IMR-90 (cell line): Measurements from ENCODE around the gene TMEM41A. TPM values are rescaled to one million over a fixed set of nuclear protein-coding genes. Genes with fewer than 3 reads are reported as not detected.

Experiments used
- ATAC-seq: fragments of 200-7000 bp; cut with Tn5 transposase; 2 replicates; pipeline ENCODE4 v1.9.1; 2020; ENCODE audit warnings: low read depth, mild to moderate bottlenecking, moderate library complexity
- BruUV-seq: library from RNA; stranded (reverse); fragments of 400-500 nt; replicated peaks from 2 replicates; lab custom pipeline; 2021; lab: Mats Ljungman, UMichigan
- CTCF ChIA-PET: fragments of 300-600 bp; formaldehyde crosslinking; extraction: SDS; loops from one replicate; lab custom pipeline; 2021; ENCODE audit warnings: antibody characterized with exemption; lab: Yijun Ruan, JAX
- POLR2A ChIA-PET: fragments of 300-600 bp; sonication (Branson Sonifier 250); formaldehyde crosslinking; loops from one replicate; lab custom pipeline; 2022; ENCODE audit warnings: antibody characterized with exemption; ENCODE audit not compliant: unreplicated experiment; lab: Charles Lee
- DNase-seq: peaks from one replicate; pipeline ENCODE4 v3.0.0; 2013
- H2AFZ ChIP-seq: replicated peaks from 2 replicates; pipeline ENCODE3; 2013; ENCODE audit warnings: low read length, mild to moderate bottlenecking; ENCODE audit not compliant: poor library complexity
- H2AK5ac ChIP-seq: 2 replicates; pipeline ENCODE4 v1.6.1; 2013; ENCODE audit warnings: low read depth, low read length, inconsistent platforms
- H2AK9ac ChIP-seq: replicated peaks from 2 replicates; pipeline ENCODE3; 2013; ENCODE audit warnings: mild to moderate bottlenecking, low read depth, low read length, moderate library complexity; ENCODE audit not compliant: poor library complexity
- H2BK120ac ChIP-seq: 2 replicates; pipeline ENCODE4 v1.6.1; 2013; ENCODE audit warnings: low read depth, low read length, inconsistent platforms
- H2BK15ac ChIP-seq: 3 replicates; pipeline ENCODE4 v1.6.1; 2013; ENCODE audit warnings: low read depth, low read length, inconsistent platforms
- H2BK20ac ChIP-seq: 2 replicates; pipeline ENCODE4 v1.6.1; 2013; ENCODE audit warnings: low read depth, mild to moderate bottlenecking, inconsistent platforms, low read length, moderate library complexity
- H2BK5ac ChIP-seq: 2 replicates; pipeline ENCODE4 v1.6.1; 2013; ENCODE audit warnings: mild to moderate bottlenecking, low read depth, low read length, inconsistent platforms; ENCODE audit not compliant: poor library complexity, severe bottlenecking
- H3K14ac ChIP-seq: replicated peaks from 2 replicates; pipeline ENCODE4 v1.6.1; 2013; ENCODE audit warnings: low read depth, low read length, inconsistent platforms
- H3K18ac ChIP-seq: 2 replicates; pipeline ENCODE4 v1.6.1; 2013; ENCODE audit warnings: low read depth, low read length, control low read depth
- H3K23ac ChIP-seq: 2 replicates; pipeline ENCODE4 v1.6.1; 2013; ENCODE audit warnings: low read depth, low read length, inconsistent platforms
- H3K27ac ChIP-seq: 2 replicates; pipeline ENCODE4 v1.5.1; 2013; ENCODE audit warnings: mild to moderate bottlenecking, control low read depth, low read length; ENCODE audit not compliant: insufficient read depth
- H3K27me3 ChIP-seq: 2 replicates; pipeline ENCODE4 v1.6.1; 2013; ENCODE audit warnings: low read length; ENCODE audit not compliant: control insufficient read depth, insufficient read depth
- H3K36me3 ChIP-seq: 2 replicates; pipeline ENCODE4 v1.6.1; 2013; ENCODE audit warnings: low read length, mixed read lengths; ENCODE audit not compliant: control insufficient read depth, insufficient read depth
- H3K4ac ChIP-seq: 2 replicates; pipeline ENCODE4 v1.6.1; 2013; ENCODE audit warnings: low read depth, low read length, inconsistent platforms
- H3K4me1 ChIP-seq: 2 replicates; pipeline ENCODE4 v1.6.1; 2013; ENCODE audit warnings: low read length, mixed read lengths; ENCODE audit not compliant: control insufficient read depth, insufficient read depth
- H3K4me2 ChIP-seq: 2 replicates; pipeline ENCODE4 v1.6.1; 2013; ENCODE audit warnings: low read depth, mild to moderate bottlenecking, control low read depth, low read length, moderate library complexity
- H3K4me3 ChIP-seq: 2 replicates; pipeline ENCODE4 v1.5.1; 2013; ENCODE audit warnings: low read depth, mild to moderate bottlenecking, control low read depth, low read length, moderate library complexity; ENCODE audit not compliant: insufficient read depth
- H3K56ac ChIP-seq: 2 replicates; pipeline ENCODE4 v1.6.1; 2013; ENCODE audit warnings: low read length, inconsistent platforms; ENCODE audit not compliant: insufficient read depth; ENCODE audit errors: extremely low read depth
- H3K79me1 ChIP-seq, 2 experiments: 2 replicates each; pipeline ENCODE4 v1.6.1; 2013; ENCODE audit warnings: low read length in 2 of 2, inconsistent platforms in 1 of 2, low read depth in 1 of 2
- H3K9ac ChIP-seq: 2 replicates; pipeline ENCODE4 v1.6.1; 2013; ENCODE audit warnings: low read depth, low read length, control low read depth
- H3K9me1 ChIP-seq: 2 replicates; pipeline ENCODE4 v1.6.1; 2013; ENCODE audit warnings: low read length, inconsistent platforms; ENCODE audit not compliant: insufficient read depth
- H3K9me3 ChIP-seq: 2 replicates; pipeline ENCODE4 v1.6.1; 2013; ENCODE audit warnings: low read length; ENCODE audit not compliant: control insufficient read depth, insufficient read depth
- H4K20me1 ChIP-seq: 2 replicates; pipeline ENCODE4 v1.6.1; 2013; ENCODE audit warnings: low read length, inconsistent platforms; ENCODE audit not compliant: insufficient read depth
- H4K5ac ChIP-seq: 2 replicates; pipeline ENCODE4 v1.6.1; 2013; ENCODE audit warnings: mild to moderate bottlenecking, low read depth, low read length, control low read depth
- H4K8ac ChIP-seq, 2 experiments: 2 replicates each; pipeline ENCODE4 v1.6.1; 2013; ENCODE audit warnings: low read depth in 2 of 2, low read length in 2 of 2, control low read depth in 1 of 2, inconsistent platforms in 1 of 2
- H4K91ac ChIP-seq: 2 replicates; pipeline ENCODE4 v1.6.1; 2013; ENCODE audit warnings: low read depth, low read length, inconsistent platforms; ENCODE audit not compliant: insufficient read depth
- CEBPB ChIP-seq: IDR thresholded peaks from 2 replicates; pipeline ENCODE4 v1.6.1; 2012; ENCODE audit warnings: low read depth, low read length, improper control_type of control experiment
- CHD1 ChIP-seq: IDR thresholded peaks from 2 replicates; pipeline ENCODE4 v1.6.1; 2012; ENCODE audit warnings: low read depth, low read length, improper control_type of control experiment
- CTCF ChIP-seq: conservative IDR thresholded peaks from 2 replicates; pipeline ENCODE4 v1.5.1; 2012; ENCODE audit warnings: mild to moderate bottlenecking, low read depth, low read length, improper control_type of control experiment
- FOS ChIP-seq: fragments of 150-350 bp; IDR thresholded peaks from 2 replicates; pipeline ENCODE4 v1.6.1; 2016; ENCODE audit warnings: low read depth, low read length
- MAZ ChIP-seq: IDR thresholded peaks from 2 replicates; pipeline ENCODE4 v1.6.1; 2012; ENCODE audit warnings: low read depth, mild to moderate bottlenecking, low read length, improper control_type of control experiment, moderate library complexity, borderline replicate concordance
- NFE2L2 ChIP-seq: fragments of 150-350 bp; IDR thresholded peaks from 2 replicates; pipeline ENCODE4 v1.6.1; 2016; ENCODE audit warnings: low read depth, mild to moderate bottlenecking, low read length
- RAD21 ChIP-seq: IDR thresholded peaks from 2 replicates; pipeline ENCODE4 v1.6.1; 2012; ENCODE audit warnings: low read length, improper control_type of control experiment
- RFX5 ChIP-seq: IDR thresholded peaks from 2 replicates; pipeline ENCODE4 v1.8.0; 2012; ENCODE audit warnings: low read depth, mild to moderate bottlenecking, low read length, moderate library complexity
- WGBS, 2 experiments: methylation state at CpG; one replicate each; pipeline versions ENCODE4 v1.1.5 to v1.1.7; 2013; ENCODE audit warnings: missing lambda C conversion rate in 2 of 2; ENCODE audit not compliant: insufficient read length in 1 of 2; ENCODE audit errors: extremely low coverage in 2 of 2; 5-methylcytosine and 5-hydroxymethylcytosine counted together
- dilution Hi-C: fragments of 300-500 bp; cut with HindIII; formaldehyde crosslinking; loops from one replicate; pipeline ENCODE4 v1.14.3; 2018; ENCODE audit warnings: low sequenced_read_pairs; ENCODE audit not compliant: unreplicated experiment
- in situ Hi-C: fragments of 300-500 bp; cut with MboI; formaldehyde crosslinking; loops from 3 replicates; pipeline ENCODE4 v1.14.3; 2019; ENCODE audit warnings: low sequenced_read_pairs, inconsistent platforms, mixed read lengths
- intact Hi-C: fragments of 100-400 bp; cut with micrococcal nuclease; formaldehyde crosslinking; loops from 2 replicates; pipeline ENCODE4 v1.10.0; 2022
- polyA plus RNA-seq, 3 experiments: library from polyadenylated mRNA; depleted of rRNA; stranded (reverse); fragments of >200 nt; gene quantifications; 2 replicates each; pipeline ENCODE4 v1.2.3, GENCODE V29; 2012; ENCODE audit warnings: low replicate concordance in 1 of 3
- total RNA-seq: library from RNA; depleted of rRNA; stranded (reverse); fragments of >200 nt; gene quantifications from 2 replicates; pipeline ENCODE4 v1.2.3, GENCODE V29; 2012
- TF ChIP-seq, protein P1 (sequence below): fragments of 150-350 bp; IDR thresholded peaks from 2 replicates; pipeline ENCODE4 v1.6.1; 2016; ENCODE audit warnings: low read depth, mild to moderate bottlenecking, low read length, moderate library complexity, borderline replicate concordance

TMEM41A gene
- total and polyA plus RNA-seq, 2 of the 4 experiments (the other 2 are of a cell fraction) = 10.6 to 12.5 TPM

DNA sequence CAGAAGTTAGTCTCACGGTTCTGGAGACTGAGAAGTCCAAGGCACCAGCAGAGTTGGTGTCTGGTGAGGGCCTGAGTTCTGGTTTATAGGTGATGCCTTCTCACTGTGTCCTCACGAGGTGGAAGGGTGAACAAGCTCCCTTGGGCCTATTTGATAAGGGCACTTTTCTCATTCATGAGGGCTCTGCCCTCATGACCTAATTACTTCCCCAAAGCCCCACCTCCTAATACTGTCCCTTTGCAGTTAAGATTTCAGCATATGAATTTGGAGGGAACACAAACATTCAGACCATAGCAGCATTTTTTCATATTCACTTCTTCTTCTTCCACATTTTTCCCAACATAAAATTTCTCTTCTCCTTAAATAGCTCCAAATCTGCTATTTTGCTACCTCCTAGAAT, 41.5 kb downstream of the TMEM41A start:
- ChIA-PET POLR2A (no interaction called here), CTCF (no interaction called here)
- H2BK20ac ChIP-seq = no peak overlapping the region

More for the DNA sequence above, 41.5 kb downstream of the TMEM41A start:
- Histone ChIP-seq H3K27me3 (no peaks in the 10 kb centered on the region), H3K36me3 (0 out of 2 replicates have a peak, but pooled peaks cover 2% of the 10 kb centered on the region), H2AFZ (no peak overlapping the region), H4K8ac (no peak overlapping the region), H3K18ac (no peak overlapping the region), H2BK15ac (no peak overlapping the region), H4K5ac (no peak overlapping the region), H2AK5ac (no peak overlapping the region), H2BK120ac (no peak overlapping the region), H2AK9ac (no peak overlapping the region), H4K91ac (no peak overlapping the region), H3K4me1 (no peaks in the 10 kb centered on the region), H2BK5ac (no peak overlapping the region), H3K4me2 (no peak overlapping the region), H3K14ac (no peak overlapping the region), H3K9me3 (no peaks in the 10 kb centered on the region), H4K20me1 (no peaks in the 10 kb centered on the region), H3K23ac (no peak overlapping the region), H3K4me3 (no peak overlapping the region), H3K9ac (no peak overlapping the region), H3K9me1 (no peaks in the 10 kb centered on the region; the same call in 1 of the 2 replicates), H3K27ac (no peak overlapping the region), H3K56ac (no peak overlapping the region), H3K4ac (no peak overlapping the region), H3K79me1 (no peaks in the 10 kb centered on the region)
- ATAC-seq (no peak), DNase-seq (no peak)
- in situ Hi-C loops = no loop called here
- no TSS peak for BruUV-seq
- intact Hi-C loops = no loop called here
- no CpG with 5 or more reads among the region's 2 CpGs for WGBS, 2 experiments
- no peak for TF ChIP-seq NFE2L2
- TF ChIP-seq, protein P1, sequence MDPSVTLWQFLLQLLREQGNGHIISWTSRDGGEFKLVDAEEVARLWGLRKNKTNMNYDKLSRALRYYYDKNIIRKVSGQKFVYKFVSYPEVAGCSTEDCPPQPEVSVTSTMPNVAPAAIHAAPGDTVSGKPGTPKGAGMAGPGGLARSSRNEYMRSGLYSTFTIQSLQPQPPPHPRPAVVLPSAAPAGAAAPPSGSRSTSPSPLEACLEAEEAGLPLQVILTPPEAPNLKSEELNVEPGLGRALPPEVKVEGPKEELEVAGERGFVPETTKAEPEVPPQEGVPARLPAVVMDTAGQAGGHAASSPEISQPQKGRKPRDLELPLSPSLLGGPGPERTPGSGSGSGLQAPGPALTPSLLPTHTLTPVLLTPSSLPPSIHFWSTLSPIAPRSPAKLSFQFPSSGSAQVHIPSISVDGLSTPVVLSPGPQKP = no peak
- no peak for TF ChIP-seq CEBPB
- TF ChIP-seq FOS = no peak
- TF ChIP-seq RAD21 = no peak
- no peak for TF ChIP-seq CHD1
- TF ChIP-seq MAZ = no peak
- TF ChIP-seq RFX5 = no peak
- TF ChIP-seq CTCF = no peak
- dilution Hi-C loops = no loop called here
